GM12892 (cell line): ENCODE results near the gene LAMTOR4.
A peak's percentile ranks its signal among the peaks of the same experiment; 100 is the strongest.
"Not testable (repeated sequence)": the region's sequence is repeated elsewhere in the genome, so short reads cannot be mapped to it uniquely, and the experiment has no call there.

Source experiments
- DNase-seq: peaks from one replicate; pipeline ENCODE4 v3.0.0; 2011; ENCODE audit not compliant: insufficient read length
- FAIRE-seq: peaks from 2 replicates; lab custom pipeline; 2011; peaks lifted over from hg19 to GRCh38; lab: Jason Lieb, UNC
- POLR2A ChIP-seq: IDR thresholded peaks from 2 replicates; pipeline ENCODE4 v1.6.1; 2011; ENCODE audit warnings: low read depth, low read length, control low read depth
- POLR2AphosphoS5 ChIP-seq: IDR thresholded peaks from 2 replicates; pipeline ENCODE4 v1.6.1; 2011; ENCODE audit warnings: low read depth, low read length, control low read depth
- TAF1 ChIP-seq: IDR thresholded peaks from 2 replicates; pipeline ENCODE4 v1.6.1; 2011; ENCODE audit warnings: low read depth, mild to moderate bottlenecking, control low read depth, low read length, borderline replicate concordance

Gene LAMTOR4

GRCh38 chr7:100126931-100127865, 21.5 kb upstream of the LAMTOR4 start, which contains the start of gene MBLAC1:
MBLAC1 (plus strand) TSS chr7:100126967; CDS start chr7:100127396, 429 bp downstream.
- DNase-seq = peak; percentile 83
- peak; percentile 95 for FAIRE-seq
- TF ChIP-seq POLR2A = peak; percentile 89
- TF ChIP-seq TAF1 = no peak; the same call in 1 of the 2 replicates
- TF ChIP-seq POLR2AphosphoS5 = peak; percentile 83

GRCh38 chr7:100127866-100128636, 20.7 kb upstream of the LAMTOR4 start:
- no peak for DNase-seq
- TF ChIP-seq TAF1 = no peak
- TF ChIP-seq POLR2A = no peak
- no peak for FAIRE-seq

- FAIRE-seq = no peak
- no peak for DNase-seq
- TF ChIP-seq POLR2A (no peak), POLR2AphosphoS5 (no peak), TAF1 (no peak)
Measured at GRCh38 chr7:100128637-100128963, 20.1 kb upstream of the LAMTOR4 start.

GRCh38 chr7:100130220-100130607, 18.5 kb upstream of the LAMTOR4 start:
- not testable (repeated sequence) for FAIRE-seq, DNase-seq

- no peak for TF ChIP-seq POLR2AphosphoS5
- no peak for TF ChIP-seq TAF1
- TF ChIP-seq POLR2A = no peak
- DNase-seq = no peak
- peak; percentile 65 for FAIRE-seq
Measured at GRCh38 chr7:100130608-100131453, 17.9 kb upstream of the LAMTOR4 start.

GRCh38 chr7:100132126-100132525, 16.6 kb upstream of the LAMTOR4 start:
- TF ChIP-seq POLR2AphosphoS5 = no peak
- no peak for TF ChIP-seq POLR2A
- no peak for DNase-seq
- FAIRE-seq = no peak

- no peak for TF ChIP-seq TAF1
- TF ChIP-seq POLR2A = no peak
- no peak for TF ChIP-seq POLR2AphosphoS5
- peak; percentile 70 for DNase-seq
- peak; percentile 94 for FAIRE-seq
Measured at GRCh38 chr7:100132697-100133151, 16.0 kb upstream of the LAMTOR4 start.

GRCh38 chr7:100137851-100138760, 10.6 kb upstream of the LAMTOR4 start:
- DNase-seq = no peak
- TF ChIP-seq POLR2A (no peak), POLR2AphosphoS5 (no peak), TAF1 (no peak)
- FAIRE-seq = peak; percentile 74

GRCh38 chr7:100141555-100141949, 7.2 kb upstream of the LAMTOR4 start:
- DNase-seq (no peak), FAIRE-seq (no peak)
- TF ChIP-seq POLR2A (no peak), TAF1 (no peak), POLR2AphosphoS5 (no peak)

- FAIRE-seq (no peak), DNase-seq (no peak)
- TF ChIP-seq POLR2A = no peak
- no peak for TF ChIP-seq POLR2AphosphoS5
- no peak for TF ChIP-seq TAF1
Measured at GRCh38 chr7:100142461-100142860, 6.3 kb upstream of the LAMTOR4 start.

- DNase-seq, FAIRE-seq: not testable (repeated sequence)
Measured at GRCh38 chr7:100146350-100146749, 2.4 kb upstream of the LAMTOR4 start.
